Activated effector memory CD4-positive, alpha-beta T cell treated with anti-CD3 and anti-CD28 coated beads, Interleukin-2, amount 50 U/mL, for 16 hours (primary cell): ENCODE data around the gene TAB3.
"Not testable (repeated sequence)": the region's sequence is repeated elsewhere in the genome, so short reads cannot be mapped to it uniquely, and the experiment has no call there.

Experiments
- DNase-seq: peaks from one replicate; pipeline ENCODE4 v3.0.0-alpha.2; 2020

TAB3 gene

DNA sequence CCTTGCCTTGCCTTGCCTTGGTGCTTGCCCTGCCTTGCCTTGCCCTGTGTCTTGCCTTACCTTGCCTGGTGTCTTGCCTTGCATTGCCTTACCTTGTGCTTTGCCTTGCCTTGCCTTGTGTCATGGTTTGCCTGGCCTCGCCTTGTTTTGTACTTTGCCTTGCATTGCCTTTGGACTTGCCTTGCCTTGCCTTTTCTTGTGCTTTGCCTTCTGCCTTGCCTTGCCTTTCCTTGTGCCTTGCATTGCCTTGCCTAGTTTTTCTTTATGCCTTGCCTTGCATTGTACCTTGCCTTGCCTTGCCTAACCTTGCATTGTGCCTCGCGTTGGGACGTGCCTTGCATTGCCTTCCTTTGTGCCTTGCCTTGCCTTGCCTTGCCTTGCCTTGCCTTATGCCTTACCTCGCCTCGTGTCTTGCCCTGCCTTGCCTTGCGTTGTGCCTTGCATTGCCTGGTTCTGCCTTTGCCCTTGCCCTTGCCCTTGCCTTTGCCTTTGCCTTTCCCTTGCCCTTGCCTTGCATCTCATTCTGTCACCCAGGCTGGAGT lies 82.8 kb downstream of the TAB3 start:
- DNase-seq: no peak

DNA sequence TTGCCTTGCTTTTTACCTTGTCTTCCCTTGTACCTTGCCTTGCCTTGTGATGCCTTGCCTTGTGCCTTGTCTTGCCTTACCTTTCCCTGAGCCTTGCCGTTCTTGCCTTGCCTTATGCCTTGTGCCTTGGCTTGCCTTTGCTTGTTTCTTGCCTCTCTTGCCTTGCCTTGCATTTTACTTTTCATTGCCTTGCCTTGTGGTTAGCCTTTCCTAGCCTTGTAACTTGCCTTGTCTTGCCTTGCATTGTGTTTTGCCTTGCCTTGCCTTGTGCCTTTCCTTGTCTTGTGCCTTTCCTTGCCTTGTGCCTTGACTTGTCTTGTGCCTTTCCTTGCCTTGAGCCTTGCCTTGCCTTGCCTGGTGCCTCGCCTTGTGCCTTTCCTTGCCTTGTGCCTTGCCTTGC lies 84.6 kb downstream of the TAB3 start:
- no peak for DNase-seq

DNA sequence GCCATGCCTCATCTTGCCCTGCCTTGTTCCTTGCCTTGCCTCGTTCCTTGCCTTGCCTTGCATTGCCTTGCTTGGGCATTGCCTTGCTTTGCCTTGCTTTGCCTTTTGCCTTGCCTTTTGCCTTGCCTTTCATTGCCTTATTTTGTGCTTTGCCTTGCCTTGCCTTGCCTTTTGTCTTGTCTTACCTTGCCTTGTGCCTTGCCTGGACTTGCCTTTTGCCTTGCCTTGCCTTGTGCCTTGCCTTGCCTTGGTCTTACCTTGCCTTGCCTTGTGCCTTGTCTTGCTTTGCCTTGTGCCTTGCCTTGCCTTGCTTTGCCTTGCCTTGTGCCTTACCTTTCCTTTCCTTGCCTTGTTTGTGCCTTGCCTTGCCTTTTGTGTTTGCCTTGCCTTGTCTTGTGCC lies 88.2 kb downstream of the TAB3 start:
- DNase-seq: no peak

DNA sequence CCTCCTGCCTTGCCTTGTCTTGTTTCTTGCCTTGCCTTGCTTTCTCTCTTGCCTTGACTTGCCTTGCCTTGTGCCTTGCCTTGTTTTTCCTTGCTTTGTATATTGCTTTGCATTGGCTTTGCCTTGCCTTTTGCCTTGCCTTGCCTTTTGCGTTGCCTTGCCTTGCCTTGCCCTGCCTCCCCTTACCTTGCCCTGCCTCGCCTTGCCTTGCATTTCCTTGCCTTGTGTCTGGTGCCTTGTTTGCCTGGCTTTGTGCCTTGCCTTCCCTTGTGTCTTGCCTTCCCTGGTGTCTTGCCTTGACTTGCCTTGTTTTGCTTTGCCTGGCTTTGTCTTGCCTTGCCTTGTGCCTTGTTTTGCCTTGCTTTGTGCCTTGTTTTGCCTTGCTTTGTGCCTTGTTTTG lies 89.7 kb downstream of the TAB3 start:
- DNase-seq: no peak

DNA sequence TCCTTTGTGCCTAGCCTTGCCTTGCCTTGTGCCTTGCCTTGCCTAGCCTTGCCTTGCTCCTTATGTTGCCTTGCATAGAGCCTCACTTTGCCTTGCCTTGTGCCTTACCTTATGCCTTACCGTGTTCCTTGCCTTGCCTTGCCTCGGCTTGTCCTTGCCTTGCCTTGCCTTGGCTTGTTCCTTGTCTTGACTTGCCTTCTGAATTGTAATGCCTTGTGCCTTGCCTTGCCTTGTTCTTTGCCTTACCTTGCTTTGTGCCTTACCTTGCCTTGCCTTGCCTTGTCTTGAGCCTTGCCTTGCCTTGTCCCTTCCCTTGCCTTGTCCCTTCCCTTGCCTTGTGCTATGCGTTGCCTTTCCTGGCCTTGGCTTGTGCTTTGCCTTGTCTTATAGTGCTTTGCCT lies 90.2 kb downstream of the TAB3 start:
- no peak for DNase-seq

DNA sequence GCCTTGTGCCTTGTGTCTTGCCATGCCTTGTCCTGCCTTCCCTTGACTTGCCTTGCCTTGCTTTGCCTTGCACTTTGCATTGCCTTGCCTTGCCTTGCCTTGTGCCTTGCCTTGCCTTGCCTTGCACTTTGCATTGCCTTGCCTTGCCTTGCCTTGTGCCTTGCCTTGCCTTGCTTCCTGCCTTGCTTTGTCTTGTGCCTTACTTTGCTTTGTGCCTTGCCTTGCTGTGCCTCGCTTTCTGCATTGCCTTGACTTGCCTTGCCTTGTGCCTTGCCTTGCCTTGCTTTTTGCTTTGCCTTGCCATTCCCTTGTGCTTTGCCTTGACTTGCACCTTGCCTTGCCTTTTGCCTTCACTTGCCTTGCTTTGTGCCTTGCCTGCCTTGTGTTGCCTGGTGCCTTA lies 91.8 kb downstream of the TAB3 start:
- not testable (repeated sequence) for DNase-seq

DNA sequence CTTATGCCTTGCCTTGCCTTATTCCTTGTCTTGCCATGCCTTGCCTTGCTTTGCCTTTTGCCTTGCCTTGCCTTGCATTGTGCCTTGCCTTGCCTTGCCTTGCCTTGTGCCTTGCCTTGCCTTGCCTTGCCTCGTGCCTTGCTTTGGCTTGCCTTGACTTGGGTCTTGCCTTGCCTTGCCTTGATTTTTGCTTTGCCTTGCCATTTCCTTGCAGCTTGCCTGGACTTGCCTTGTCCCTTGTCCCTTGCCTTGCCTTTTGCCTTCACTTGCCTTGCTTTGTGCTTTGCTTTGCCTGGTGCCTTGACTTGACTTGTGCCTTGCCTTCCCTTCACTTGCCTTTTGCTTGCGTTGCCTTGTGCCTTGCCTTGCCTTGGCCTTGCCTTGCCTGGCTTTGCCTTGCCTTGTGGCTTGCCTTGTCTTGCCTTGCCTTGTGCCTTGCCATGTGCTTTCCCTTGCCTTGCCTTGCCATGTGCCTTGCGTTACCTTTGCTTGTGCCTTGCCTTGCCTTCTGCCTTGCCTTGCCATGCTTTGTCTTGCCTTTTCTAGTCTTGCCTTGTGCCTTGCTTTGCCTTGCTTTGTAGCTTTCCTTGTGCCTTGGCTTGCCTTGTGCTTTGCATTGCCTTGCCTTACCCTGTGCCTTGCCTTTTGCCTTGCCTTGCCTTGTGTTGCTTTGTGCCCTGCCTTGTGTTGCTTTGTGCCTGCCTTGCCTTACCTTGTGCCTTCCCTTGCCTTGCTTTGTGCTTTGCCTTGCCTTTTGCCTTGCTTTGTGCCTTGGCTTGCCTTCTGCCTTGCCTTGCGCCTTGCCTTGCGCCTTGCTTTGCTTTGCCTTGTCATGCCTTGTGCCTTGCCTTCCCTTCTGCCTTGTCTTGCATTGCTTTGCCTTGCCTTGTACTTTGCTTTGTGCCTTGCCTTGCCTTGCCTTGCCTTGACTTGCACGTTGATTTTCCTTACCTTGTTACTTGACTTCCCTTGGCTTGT lies 92.8 kb downstream of the TAB3 start:
- no peak for DNase-seq

DNA sequence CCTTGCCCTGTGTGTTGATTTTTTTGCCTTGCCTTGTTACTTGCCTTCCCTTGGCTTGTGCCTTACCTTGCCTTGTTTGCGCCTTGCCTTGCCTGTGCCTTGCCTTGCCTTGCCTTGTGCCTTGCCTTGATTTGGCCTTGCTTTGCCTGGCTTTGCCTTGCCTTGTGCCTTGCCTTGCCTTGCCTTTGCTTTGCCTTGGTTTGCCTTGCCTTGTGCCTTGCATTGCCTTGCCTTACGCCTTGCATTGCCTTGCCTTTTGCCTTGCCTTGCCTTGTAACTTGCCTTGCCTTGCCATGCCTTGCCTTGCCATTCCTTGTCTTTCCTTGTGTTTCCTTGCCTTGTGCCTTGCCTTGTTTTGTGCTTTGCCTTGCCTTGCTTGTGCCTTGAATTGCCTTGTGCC lies 94.6 kb downstream of the TAB3 start:
- no peak for DNase-seq

DNA sequence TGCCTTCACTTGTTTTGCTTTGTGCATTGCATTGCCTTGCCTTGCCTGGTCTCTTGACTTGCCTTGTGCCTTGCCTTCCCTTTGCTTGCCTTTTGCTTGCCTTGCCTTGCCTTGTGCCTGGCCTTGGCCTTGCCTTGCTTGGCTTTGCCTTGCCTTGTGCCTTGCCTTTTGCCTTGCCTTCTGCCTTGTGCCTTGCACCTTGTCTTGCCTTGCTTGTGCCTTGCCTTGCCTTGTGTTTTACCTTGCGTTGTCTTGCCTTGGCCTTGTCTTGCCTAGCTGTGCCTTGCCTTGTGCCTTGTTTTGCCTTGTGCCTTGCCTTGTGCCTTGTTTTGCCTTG lies 95.3 kb downstream of the TAB3 start:
- no peak for DNase-seq

DNA sequence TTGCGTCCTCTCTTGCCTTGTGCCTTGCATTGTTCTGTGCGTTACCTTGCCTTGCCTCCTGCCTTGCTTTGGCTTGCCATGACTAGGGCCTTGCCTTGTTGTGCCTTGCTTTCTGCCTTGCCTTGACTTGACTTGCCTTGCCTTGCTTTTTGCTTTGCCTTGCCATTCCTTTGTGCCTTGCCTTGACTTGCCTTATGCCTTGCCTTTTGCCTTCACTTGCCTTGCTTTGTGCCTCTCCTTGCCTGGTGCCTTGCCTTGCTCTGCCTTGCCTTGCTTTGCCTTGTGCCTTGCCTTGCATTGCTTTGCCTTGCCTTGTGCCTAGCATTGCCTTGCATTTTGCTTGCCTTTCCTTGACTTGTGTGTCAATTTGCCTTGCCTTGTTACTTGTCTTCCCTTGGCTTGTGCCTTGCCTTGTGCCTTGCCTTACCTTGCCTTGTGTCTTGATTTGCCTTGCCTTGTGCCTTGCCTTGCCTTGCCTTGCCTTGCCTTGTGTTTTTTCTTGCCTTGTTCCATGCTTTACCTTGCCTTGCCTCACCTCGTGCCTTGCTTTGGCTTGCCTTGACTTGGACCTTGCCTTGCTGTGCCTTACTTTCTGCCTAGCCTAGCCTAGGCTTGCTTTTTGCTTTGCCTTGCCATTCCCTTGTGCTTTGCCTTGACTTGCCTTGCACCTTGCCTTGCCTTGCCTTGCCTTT lies 95.8 kb downstream of the TAB3 start:
- DNase-seq: no peak

DNA sequence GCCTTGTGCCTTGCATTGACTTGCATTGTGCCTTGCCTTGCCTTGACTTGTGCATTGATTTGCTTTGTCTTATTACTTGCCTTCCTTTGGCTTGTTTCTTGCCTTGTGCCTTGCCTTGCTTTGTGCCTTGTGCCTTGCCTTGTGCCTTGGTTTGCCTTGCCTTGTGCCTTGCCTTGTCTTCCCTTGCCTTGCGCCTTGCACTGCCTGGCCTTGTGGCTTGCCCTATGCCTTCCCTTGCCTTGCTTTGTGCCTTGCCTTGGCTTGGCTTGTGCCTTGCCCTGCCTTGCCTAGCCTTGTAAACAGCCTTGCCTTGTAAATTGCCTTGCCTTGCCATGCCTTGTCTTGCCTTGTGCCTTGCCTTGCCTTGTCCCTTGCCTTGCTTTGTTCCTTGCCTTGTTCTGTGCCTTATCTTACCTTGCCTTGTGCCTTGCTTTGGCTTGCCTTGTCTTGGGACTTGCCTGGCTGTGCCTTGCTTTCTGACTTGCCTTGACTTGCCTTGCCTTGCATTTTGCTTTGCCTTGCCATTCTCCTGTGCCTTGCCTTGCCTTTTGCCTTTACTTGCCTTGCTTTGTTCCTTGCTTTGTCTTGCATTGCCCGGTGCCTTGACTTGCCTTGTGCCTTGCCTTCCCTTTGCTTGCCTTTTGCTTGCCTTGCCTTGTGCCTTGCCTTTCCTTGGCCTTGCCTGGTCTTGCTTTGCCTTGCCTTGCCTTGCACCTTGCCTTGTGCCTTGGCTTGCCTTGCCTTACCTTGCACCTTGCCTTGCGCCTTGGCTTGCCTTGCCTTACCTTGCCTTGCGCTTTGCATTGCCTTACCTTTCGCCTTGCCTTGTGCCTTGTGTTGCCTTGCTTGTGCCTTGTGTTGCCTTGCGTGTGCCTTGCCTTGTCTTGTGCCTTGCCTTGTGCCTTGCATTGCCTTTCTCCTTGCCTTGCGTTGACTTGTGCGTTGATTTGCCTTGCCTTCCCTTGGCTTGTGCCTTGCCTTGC lies 97.5 kb downstream of the TAB3 start:
- no peak for DNase-seq

DNA sequence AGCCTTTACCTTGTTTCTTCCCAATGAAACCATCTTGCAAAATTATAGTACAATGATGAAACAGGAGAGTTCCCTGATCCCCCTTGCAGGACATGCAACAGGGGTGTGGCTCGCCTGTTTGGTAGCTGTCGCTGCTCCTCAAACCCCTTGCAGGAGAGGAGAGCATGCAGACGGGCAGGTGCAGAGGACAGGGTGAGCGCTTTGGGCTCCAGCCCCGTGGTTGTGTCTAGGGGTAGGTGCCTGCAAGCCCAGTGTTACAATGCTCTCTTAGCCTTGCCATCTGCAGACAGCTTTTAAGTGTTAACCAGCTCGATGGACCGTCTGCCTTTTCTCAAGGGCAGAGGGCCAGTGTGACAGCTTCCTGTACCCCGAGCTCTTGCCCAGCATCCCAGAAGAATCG lies 102.0 kb downstream of the TAB3 start:
- DNase-seq: no peak

DNA sequence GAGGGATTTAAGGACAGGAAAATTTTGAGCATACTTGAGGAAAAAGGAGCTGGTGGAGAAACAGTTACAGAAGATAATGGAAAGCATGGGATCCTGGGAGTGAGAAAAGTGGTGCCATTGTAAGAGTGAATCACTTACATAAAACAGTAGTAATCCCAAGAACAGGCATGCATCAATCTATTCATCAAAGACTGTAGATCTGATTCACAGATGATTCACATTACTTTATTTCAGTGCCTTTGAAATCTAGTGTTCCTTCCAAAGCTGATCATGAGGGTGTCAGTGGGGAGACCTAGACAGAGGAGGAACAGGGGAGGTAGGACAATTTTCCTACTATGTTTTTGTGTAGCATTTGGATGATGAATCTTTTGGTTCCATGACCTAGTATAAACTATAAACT lies 102.7 kb downstream of the TAB3 start:
- no peak for DNase-seq

DNA sequence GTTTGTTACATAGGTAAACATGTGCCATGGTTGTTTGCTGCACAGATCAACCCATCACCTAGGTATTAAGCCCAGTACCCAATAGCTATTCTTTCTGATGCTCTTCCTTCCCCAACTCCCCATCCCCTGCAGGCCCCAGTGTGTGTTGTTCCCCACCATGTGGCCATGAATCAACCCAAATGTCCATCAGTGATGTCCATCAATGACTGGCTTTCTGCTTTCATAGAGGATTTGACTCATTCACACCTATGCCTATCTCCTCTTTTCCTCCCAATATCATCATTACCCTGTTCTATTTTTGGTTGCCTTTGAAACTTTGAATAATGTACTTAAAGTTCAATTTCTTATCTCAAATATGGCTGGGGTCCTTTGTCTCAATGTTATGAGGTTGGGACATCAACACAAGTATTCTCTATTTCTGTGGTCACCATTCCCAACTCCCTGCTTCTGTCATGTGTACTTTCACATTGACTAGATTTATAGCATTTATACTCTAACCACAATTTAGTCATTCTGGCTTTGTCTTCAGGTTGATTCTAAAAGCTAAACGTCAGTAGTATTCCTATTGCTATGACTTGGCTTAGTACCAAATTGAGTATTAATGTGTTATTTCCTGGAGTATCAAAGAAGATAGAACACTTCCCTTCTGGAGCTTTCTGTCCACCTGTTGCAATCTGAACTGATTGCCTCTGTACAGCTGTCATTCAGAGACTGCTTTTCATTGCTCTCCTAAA lies 107.2 kb downstream of the TAB3 start:
- DNase-seq: no peak

DNA sequence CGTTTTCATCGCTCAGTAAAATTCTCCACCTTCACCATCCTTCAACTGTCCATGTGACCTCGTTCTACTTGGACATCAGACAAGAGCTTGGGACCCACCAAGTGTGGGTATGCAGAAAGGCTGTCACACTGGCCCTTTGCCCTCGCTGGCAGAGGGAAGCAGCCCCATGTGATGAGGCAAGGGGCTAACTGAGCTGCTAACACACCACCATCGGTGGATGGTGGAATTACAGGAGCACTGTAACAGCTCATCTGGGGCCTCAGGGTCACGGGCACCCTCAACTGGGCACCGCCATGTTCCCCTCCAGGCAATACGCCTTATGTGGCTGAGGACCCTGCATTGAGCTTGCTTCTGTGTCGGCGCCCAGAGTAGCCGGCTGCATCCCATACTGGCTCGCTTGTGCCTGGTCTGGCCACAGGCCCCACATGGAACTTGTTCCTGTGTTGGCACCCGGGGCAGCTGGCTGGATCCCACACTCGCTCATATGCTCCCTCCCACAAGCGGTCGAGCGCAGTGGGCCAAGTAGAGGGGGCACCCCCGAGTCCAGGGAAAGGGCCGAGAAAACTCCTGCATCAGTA lies 109.5 kb downstream of the TAB3 start:
- no peak for DNase-seq

DNA sequence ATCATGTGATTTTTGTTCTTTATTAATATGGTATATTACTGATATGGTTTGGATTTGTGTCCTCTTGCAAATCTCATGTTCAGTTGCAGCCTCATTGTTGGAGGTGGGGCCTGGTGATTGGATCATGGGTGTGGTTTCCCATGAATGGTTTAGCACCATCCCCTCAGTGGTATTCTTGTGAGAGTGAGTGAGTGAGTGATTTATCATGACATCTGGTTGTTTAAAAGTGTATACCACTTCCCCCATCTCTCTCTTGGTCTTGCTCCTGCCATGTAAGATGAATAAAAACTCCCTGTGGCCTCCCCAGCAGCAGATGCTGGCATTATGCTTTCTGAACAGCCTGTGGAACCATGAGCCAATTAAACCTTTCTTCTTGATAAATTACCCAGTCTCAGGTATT lies 111.5 kb downstream of the TAB3 start:
- no peak for DNase-seq
